Neural crest cell (in vitro differentiated cells): Measurements from ENCODE around the gene ATG10. TPM values are rescaled to one million over a fixed set of nuclear protein-coding genes. Genes with fewer than 3 reads are reported as not detected.
A peak's percentile ranks its signal among the peaks of the same experiment; 100 is the strongest.
"Not testable (repeated sequence)": the region's sequence is repeated elsewhere in the genome, so short reads cannot be mapped to it uniquely, and the experiment has no call there.

ENCODE experiments used
- DNase-seq: peaks from one replicate; pipeline ENCODE4 v3.0.0; 2021; ENCODE audit warnings: low read depth, mixed read lengths, low spot score
- H3K27ac Mint-ChIP-seq: one replicate; pipeline ENCODE4 v1.8.0; 2021; ENCODE audit warnings: mild to moderate bottlenecking, mixed read lengths; ENCODE audit not compliant: unreplicated experiment
- H3K27me3 Mint-ChIP-seq: 2 replicates; pipeline ENCODE4 v1.8.0; 2021; ENCODE audit warnings: low read depth, mild to moderate bottlenecking, mixed read lengths
- H3K36me3 Mint-ChIP-seq: 2 replicates; pipeline ENCODE4 v1.8.0; 2021; ENCODE audit warnings: low read depth, mild to moderate bottlenecking, mixed read lengths
- H3K4me1 Mint-ChIP-seq: 2 replicates; pipeline ENCODE4 v1.8.0; 2021; ENCODE audit warnings: mixed read lengths
- H3K4me3 Mint-ChIP-seq: one replicate; pipeline ENCODE4 v1.8.0; 2021; ENCODE audit warnings: mild to moderate bottlenecking, mixed read lengths
- H3K9me3 Mint-ChIP-seq: 2 replicates; pipeline ENCODE4 v1.8.0; 2021; ENCODE audit warnings: mixed read lengths
- CTCF ChIP-seq: fragments of 200-600 bp; sonication (generic); conservative IDR thresholded peaks from 2 replicates; pipeline ENCODE4 v1.5.0; 2021; ENCODE audit warnings: antibody characterized with exemption, mild to moderate bottlenecking
- total RNA-seq: library from RNA; stranded (reverse); gene quantifications from 2 replicates; pipeline ENCODE4 v1.2.1, GENCODE V29; 2021

ATG10 gene
- total RNA-seq, 1 donor from 2014 or later, result 5.9 TPM

GRCh38 chr5:82010696-82011095 is 38.9 kb downstream of the ATG10 start:
- Mint-ChIP-seq H3K36me3 (peaks cover 8% of the 10 kb centered on the region), H3K4me3 (no peak overlapping the region), H3K9me3 (peaks cover 11% of the 10 kb centered on the region), H3K4me1 (no peaks in the 10 kb centered on the region), H3K27ac (no peak overlapping the region), H3K27me3 (no peaks in the 10 kb centered on the region)
- TF ChIP-seq CTCF, result no peak
- DNase-seq, result no peak

DNA sequence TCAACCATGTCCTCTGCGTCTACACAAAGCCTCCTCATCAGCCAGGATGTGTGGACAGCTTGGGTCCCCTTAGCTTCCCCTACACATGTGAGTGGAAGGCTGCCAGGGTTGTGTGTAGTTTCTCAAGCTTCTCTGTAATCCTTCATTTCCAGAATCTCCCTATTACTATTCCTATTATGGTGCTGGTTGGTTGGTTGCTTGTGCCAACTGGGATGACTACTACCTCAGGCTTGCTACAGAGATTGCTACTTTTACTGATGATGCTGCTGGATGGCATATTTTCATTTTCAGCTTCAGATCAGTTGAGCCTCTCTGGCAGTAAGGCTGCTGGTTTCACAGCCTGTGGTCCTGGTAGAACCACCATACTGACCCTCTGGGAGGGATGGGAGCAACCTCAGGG is 39.9 kb downstream of the ATG10 start:
- DNase-seq, result no peak
- no peak for TF ChIP-seq CTCF
- Mint-ChIP-seq H3K27me3 (no peaks in the 10 kb centered on the region), H3K4me1 (no peaks in the 10 kb centered on the region), H3K4me3 (no peak overlapping the region), H3K27ac (peak overlapping the region; percentile 16), H3K36me3 (peaks cover 14% of the 10 kb centered on the region), H3K9me3 (peaks cover 14% of the 10 kb centered on the region)

DNA sequence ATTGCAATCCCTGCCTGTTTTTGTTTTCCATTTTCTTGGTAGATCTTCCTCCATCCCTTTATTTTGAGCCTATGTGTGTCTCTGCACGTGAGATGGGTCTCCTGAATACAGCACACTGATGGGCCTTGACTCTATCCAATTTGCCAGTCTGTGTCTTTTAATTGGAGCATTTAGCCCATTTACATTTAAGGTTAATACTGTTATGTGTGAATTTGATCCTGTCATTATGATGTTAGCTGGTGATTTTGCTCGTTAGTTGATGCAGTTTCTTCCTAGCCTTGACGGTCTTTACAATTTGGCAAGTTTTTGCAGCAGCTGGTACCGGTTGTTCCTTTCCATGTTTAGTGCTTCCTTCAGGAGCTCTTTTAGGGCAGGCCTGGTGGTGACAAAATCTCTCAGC is 42.8 kb downstream of the ATG10 start:
- H3K27ac Mint-ChIP-seq, H3K4me3 Mint-ChIP-seq, DNase-seq, H3K27me3 Mint-ChIP-seq: not testable (repeated sequence)
- peaks cover 14% of the 10 kb centered on the region for H3K9me3 Mint-ChIP-seq
- H3K36me3 Mint-ChIP-seq, result peaks cover 18% of the 10 kb centered on the region
- peaks cover 10% of the 10 kb centered on the region for H3K4me1 Mint-ChIP-seq

GRCh38 chr5:82018462-82018861 is 46.6 kb downstream of the ATG10 start:
- TF ChIP-seq CTCF, result no peak
- DNase-seq, result peak; percentile 2
- Mint-ChIP-seq H3K4me1 (peaks cover 10% of the 10 kb centered on the region), H3K27ac (peak overlapping the region; percentile 37), H3K9me3 (peaks cover 11% of the 10 kb centered on the region), H3K27me3 (no peaks in the 10 kb centered on the region), H3K4me3 (no peak overlapping the region), H3K36me3 (peaks cover 15% of the 10 kb centered on the region)

DNA sequence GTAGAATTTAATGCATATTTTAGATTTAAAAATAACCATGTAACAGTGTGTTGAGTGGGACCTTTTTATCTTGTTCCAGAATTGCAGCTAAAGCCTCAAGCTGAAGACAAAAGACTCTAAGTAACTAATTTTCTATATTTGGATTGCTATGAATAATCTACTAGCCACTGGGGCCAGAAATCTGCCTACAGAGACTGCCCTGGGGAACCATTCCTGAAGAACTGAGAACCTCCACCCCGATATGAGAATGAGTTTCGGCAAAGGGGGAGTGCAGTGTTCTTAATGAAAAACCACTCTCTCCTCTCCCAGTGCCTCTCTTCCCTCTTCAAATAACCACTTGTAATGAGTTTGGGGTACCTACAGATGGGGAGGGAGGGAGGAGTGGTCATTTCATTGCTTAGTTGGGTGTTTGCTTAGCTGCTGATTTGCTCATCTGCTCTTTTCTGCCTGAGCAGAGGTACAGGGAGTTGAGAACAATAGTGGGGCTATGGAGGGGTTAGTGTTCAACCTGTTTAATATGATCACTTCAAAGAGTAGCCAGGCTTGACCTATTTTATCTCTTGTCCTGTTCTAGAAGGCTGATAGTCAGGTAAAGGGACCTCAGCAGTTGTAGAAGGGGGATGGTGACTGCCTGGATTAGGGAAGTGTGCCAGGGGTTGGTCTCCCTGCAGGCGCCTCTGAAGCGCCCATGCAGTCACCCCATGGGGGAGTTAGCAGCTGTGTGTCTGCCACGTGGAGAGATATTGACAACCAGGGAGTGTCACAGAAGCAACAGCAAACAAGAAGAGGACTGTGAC is 47.7 kb downstream of the ATG10 start:
- no peak for DNase-seq
- Mint-ChIP-seq H3K36me3 (peaks cover 11% of the 10 kb centered on the region), H3K27ac (peak overlapping the region; percentile 3)

More for the DNA sequence above, 47.7 kb downstream of the ATG10 start:
- Mint-ChIP-seq H3K9me3 (peaks cover 8% of the 10 kb centered on the region), H3K27me3 (no peaks in the 10 kb centered on the region), H3K4me1 (peaks cover 10% of the 10 kb centered on the region), H3K4me3 (no peak overlapping the region)
- TF ChIP-seq CTCF, result no peak
